Right atrium auricular region (tissue), 2 donors: Measurements from ENCODE around the gene ENTREP1. TPM values are rescaled to one million over a fixed set of nuclear protein-coding genes. Genes with fewer than 3 reads are reported as not detected.

Source experiments
- DNase-seq: peaks from one replicate; pipeline ENCODE4 v3.0.0-alpha.2; 2019; ENCODE audit warnings: low spot score
- H3K27ac ChIP-seq, 2 donors: fragments of 200-600 bp; sonication (generic); 1 replicate in 1 of 2; 2 replicates in 1 of 2; pipeline ENCODE4 v1.5.1; 2016 to 2019
- H3K27me3 ChIP-seq, 2 donors: fragments of 200-600 bp; sonication (generic); one replicate each; pipeline versions ENCODE4 v1.5.1 to v1.6.0; 2017 to 2019
- H3K36me3 ChIP-seq: fragments of 200-600 bp; sonication (generic); one replicate; pipeline ENCODE4 v1.5.1; 2016
- H3K4me1 ChIP-seq, 2 donors: fragments of 200-600 bp; sonication (generic); one replicate each; pipeline versions ENCODE4 v1.5.1 to v1.6.0; 2017 to 2019
- H3K4me3 ChIP-seq, 2 donors: fragments of 200-600 bp; sonication (generic); 1 replicate in 1 of 2; 2 replicates in 1 of 2; pipeline ENCODE4 v1.5.1; 2017 to 2019; ENCODE audit warnings: mild to moderate bottlenecking in 1 of 2, moderate library complexity in 1 of 2
- H3K9me3 ChIP-seq, 2 donors: fragments of 200-600 bp; sonication (generic); one replicate each; pipeline ENCODE4 v1.5.1; 2019
- total RNA-seq, 2 donors: library from RNA; depleted of rRNA; stranded (reverse); fragments of >200 nt; gene quantifications; one replicate each; pipeline ENCODE4 v1.1.0, GENCODE V29; 2016
- TF ChIP-seq, protein P1 (sequence below), 2 donors: fragments of 200-600 bp; sonication (generic); IDR thresholded peaks; one replicate each; pipeline ENCODE4 v1.5.1; 2019; ENCODE audit warnings: antibody characterized with exemption in 2 of 2

Gene ENTREP1
- total RNA-seq, 2 donors from 2014 or later, result 12.1 to 16.2 TPM

DNA sequence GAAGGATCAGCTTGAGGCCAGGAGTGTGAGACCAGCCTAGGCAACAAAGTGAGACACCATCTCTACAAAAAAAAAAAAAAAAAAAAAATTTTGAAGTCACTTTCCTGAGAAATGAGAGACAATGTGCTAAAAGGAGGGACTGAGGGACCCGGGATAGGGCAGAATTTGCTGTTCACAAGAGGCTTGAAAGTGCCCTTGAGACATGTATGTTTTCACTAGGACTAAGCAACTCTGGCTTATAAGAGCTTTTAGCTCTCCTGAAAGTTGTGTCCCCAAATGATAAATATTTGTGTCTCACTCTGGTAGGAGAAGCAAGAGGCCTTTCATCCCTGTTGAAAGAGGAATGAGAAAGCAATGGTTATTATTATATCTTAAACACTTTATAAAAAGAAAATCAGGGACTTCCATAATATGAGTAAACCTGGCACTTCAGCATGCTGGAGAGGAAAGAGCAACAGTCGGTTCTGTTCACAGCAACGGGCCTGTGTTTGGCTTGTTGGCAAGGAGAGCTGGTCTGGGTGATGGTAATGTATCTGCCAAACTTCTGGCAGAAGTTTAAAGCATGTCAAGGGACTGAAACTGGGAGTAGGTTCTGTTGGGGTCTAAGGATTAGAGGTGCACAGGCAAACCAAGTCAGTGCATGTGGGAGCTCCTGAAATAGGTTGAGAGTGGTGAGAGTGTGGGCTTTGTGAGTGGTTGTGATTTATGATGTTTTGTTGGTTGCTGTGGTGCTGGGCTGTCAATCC is 32.2 kb downstream of the ENTREP1 start:
- H3K4me1 ChIP-seq, result peaks cover 0 to 18% of the 10 kb centered on the region in 2 donors
- H3K4me3 ChIP-seq, result no peak overlapping the region
- H3K9me3 ChIP-seq, result no peaks in the 10 kb centered on the region
- no peaks in the 10 kb centered on the region for H3K27me3 ChIP-seq
- no peak for DNase-seq
- H3K27ac ChIP-seq, result peak overlapping the region; percentile 43 to 69
- TF ChIP-seq, protein P1, sequence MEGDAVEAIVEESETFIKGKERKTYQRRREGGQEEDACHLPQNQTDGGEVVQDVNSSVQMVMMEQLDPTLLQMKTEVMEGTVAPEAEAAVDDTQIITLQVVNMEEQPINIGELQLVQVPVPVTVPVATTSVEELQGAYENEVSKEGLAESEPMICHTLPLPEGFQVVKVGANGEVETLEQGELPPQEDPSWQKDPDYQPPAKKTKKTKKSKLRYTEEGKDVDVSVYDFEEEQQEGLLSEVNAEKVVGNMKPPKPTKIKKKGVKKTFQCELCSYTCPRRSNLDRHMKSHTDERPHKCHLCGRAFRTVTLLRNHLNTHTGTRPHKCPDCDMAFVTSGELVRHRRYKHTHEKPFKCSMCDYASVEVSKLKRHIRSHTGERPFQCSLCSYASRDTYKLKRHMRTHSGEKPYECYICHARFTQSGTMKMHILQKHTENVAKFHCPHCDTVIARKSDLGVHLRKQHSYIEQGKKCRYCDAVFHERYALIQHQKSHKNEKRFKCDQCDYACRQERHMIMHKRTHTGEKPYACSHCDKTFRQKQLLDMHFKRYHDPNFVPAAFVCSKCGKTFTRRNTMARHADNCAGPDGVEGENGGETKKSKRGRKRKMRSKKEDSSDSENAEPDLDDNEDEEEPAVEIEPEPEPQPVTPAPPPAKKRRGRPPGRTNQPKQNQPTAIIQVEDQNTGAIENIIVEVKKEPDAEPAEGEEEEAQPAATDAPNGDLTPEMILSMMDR (IDR thresholded peaks at IDR 0.05), result no peak
- H3K36me3 ChIP-seq, result no peaks in the 10 kb centered on the region

DNA sequence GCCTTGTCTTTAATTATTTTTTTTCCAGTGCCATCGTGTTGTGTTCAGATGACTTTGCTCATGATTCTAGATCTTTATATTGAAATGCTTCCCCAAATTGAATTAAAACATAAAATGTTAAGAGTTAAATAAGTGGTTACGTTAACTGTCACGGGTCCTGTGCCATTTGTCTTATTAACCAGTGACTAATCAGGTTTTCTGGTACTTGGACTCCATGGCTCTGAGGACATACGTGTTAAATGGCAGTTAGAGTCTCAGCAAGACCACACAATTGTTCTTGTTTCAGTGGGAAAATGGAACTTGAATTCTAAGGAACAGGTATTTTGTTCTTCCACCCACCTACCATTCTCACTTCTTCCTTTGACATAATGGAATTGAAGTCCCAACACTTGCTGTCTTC is 32.8 kb downstream of the ENTREP1 start:
- Histone ChIP-seq H3K36me3 (no peaks in the 10 kb centered on the region), H3K4me1 (peaks cover 0 to 19% of the 10 kb centered on the region in 2 donors), H3K27me3 (no peaks in the 10 kb centered on the region), H3K9me3 (no peaks in the 10 kb centered on the region), H3K27ac (peak overlapping the region; percentile 43 to 69), H3K4me3 (no peak overlapping the region)
- TF ChIP-seq, protein P1 (IDR thresholded peaks at IDR 0.05), result no peak
- no peak for DNase-seq

GRCh38 chr9:69363191-69363590 is 38.2 kb downstream of the ENTREP1 start:
- no peak overlapping the region for H3K4me3 ChIP-seq
- no peaks in the 10 kb centered on the region for H3K27me3 ChIP-seq
- H3K27ac ChIP-seq, result no peak overlapping the region
- H3K9me3 ChIP-seq, result no peaks in the 10 kb centered on the region
- no peaks in the 10 kb centered on the region for H3K36me3 ChIP-seq
- TF ChIP-seq, protein P1 (IDR thresholded peaks at IDR 0.05), result no peak
- no peak for DNase-seq
- peaks cover 0 to 7% of the 10 kb centered on the region in 2 donors for H3K4me1 ChIP-seq

DNA sequence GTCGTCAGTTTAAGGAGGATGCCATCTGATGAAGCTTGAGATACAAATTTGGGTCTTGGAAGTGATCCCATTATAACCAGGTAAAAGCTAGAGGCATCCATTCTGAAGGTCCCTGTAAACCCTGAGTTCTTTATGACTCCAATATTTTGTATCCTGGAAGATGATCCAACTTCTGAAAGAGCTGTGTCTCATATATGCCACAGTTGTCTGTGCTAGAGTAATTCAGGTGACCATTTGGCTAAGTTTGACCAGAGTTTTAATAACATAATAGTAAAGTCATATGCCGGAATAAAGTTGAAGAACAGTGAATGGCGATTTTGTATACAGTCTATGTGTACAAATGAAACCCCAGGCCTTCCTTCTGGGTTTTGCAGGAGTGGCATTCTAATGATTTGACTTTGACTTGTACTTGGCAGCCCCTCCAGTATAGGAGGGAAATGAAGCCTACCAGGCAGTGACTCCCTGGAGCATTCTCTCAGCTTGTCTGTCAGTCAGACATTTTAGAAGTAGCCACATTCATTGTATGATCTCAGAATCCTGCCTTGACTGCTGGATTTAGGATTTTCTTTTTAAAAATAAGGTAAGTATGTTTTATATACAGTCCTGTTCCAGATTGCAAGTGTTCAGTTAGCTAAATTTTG is 39.6 kb downstream of the ENTREP1 start:
- no peak overlapping the region for H3K4me3 ChIP-seq
- no peaks in the 10 kb centered on the region for H3K9me3 ChIP-seq
- DNase-seq, result no peak
- peaks cover 0 to 7% of the 10 kb centered on the region in 2 donors for H3K4me1 ChIP-seq
- no peaks in the 10 kb centered on the region for H3K36me3 ChIP-seq
- TF ChIP-seq, protein P1 (IDR thresholded peaks at IDR 0.05), result no peak
- peak overlapping the region in 1 of 2 donors; percentile 54 for H3K27ac ChIP-seq
- no peaks in the 10 kb centered on the region for H3K27me3 ChIP-seq

GRCh38 chr9:69370430-69370829 is 45.4 kb downstream of the ENTREP1 start:
- H3K27ac ChIP-seq, result peak overlapping the region in 1 of 2 donors; percentile 4

More at GRCh38 chr9:69370430-69370829, 45.4 kb downstream of the ENTREP1 start:
- Histone ChIP-seq H3K4me1 (peaks cover 0 to 13% of the 10 kb centered on the region in 2 donors), H3K4me3 (no peak overlapping the region), H3K27me3 (no peaks in the 10 kb centered on the region), H3K36me3 (no peaks in the 10 kb centered on the region), H3K9me3 (no peaks in the 10 kb centered on the region)
- TF ChIP-seq, protein P1 (IDR thresholded peaks at IDR 0.05), result no peak
- no peak for DNase-seq
